D721Med (cell line): ENCODE results near the gene MAP3K1.

ENCODE experiments used
- DNase-seq: peaks from one replicate; pipeline ENCODE4 v3.0.0; 2011; ENCODE audit warnings: low spot score; ENCODE audit not compliant: insufficient read length
- FAIRE-seq: peaks from 2 replicates; lab custom pipeline; 2011; peaks lifted over from hg19 to GRCh38; lab: Jason Lieb, UNC
- TF ChIP-seq, protein P1 (sequence below): IDR thresholded peaks from 2 replicates; pipeline ENCODE4 v1.5.1; 2012; ENCODE audit warnings: mild to moderate bottlenecking, control low read depth; ENCODE audit not compliant: insufficient read depth; ENCODE audit errors: missing control alignments

MAP3K1 gene

DNA sequence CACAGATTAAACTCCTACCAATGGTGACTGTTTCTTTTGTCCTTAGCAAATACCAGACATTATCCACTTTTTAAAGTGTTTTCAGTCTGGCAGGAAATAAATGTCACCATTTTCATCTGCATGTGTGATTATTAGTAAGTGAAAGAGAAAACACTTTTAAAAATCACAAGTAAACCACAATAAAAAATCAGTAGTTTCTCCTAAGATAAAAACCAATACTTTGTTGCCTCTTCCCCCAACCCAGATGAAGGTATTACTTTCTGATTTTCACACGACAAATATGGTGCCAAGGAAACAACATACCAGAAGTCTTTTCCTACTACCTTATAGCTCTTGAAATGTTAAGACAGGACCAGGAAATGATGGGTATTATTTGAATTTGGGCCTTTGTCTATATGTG, 11.5 kb upstream of the MAP3K1 start:
- FAIRE-seq: no peak
- no peak for DNase-seq
- TF ChIP-seq, protein P1, sequence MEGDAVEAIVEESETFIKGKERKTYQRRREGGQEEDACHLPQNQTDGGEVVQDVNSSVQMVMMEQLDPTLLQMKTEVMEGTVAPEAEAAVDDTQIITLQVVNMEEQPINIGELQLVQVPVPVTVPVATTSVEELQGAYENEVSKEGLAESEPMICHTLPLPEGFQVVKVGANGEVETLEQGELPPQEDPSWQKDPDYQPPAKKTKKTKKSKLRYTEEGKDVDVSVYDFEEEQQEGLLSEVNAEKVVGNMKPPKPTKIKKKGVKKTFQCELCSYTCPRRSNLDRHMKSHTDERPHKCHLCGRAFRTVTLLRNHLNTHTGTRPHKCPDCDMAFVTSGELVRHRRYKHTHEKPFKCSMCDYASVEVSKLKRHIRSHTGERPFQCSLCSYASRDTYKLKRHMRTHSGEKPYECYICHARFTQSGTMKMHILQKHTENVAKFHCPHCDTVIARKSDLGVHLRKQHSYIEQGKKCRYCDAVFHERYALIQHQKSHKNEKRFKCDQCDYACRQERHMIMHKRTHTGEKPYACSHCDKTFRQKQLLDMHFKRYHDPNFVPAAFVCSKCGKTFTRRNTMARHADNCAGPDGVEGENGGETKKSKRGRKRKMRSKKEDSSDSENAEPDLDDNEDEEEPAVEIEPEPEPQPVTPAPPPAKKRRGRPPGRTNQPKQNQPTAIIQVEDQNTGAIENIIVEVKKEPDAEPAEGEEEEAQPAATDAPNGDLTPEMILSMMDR: no peak

DNA sequence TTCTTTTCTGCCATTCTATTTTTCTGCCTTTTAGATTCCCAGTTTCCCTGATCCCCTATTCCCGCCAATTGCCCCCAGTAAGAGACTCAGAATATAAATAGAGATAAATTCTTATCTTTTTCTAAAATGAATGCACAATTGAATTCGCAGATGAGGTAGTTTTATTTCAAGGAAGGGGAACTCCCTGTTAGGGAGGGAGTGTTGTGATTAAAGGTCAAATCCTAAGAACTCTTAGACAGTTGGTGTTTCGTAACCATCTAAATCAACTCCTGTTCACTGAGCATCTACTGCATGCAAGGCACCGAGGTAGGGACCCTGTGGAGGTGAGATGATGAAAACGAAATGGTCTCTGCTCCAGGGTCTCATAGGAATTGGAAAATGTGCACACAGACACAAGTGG, 7.7 kb upstream of the MAP3K1 start:
- DNase-seq (no peak), FAIRE-seq (no peak)
- TF ChIP-seq, protein P1: no peak

DNA sequence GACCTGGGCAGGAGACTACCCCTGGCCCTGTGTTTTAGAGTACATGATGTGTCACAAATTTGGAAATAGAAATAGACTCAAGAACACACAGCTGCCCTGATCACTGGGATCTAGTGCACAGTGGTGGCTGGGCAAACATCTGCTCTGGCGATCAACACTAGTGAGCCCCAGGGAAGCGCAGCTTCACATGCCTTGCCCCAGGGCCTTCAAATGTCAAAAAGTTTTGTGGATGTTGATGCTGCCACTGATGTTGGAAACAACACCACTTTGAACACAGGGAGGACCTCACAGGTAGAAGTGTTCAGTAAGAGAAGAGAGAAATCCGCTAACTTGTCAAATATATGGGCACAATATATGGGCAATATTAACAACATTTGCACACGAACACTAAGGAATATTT, 7.1 kb upstream of the MAP3K1 start:
- TF ChIP-seq, protein P1: no peak
- FAIRE-seq (no peak), DNase-seq (no peak)

DNA sequence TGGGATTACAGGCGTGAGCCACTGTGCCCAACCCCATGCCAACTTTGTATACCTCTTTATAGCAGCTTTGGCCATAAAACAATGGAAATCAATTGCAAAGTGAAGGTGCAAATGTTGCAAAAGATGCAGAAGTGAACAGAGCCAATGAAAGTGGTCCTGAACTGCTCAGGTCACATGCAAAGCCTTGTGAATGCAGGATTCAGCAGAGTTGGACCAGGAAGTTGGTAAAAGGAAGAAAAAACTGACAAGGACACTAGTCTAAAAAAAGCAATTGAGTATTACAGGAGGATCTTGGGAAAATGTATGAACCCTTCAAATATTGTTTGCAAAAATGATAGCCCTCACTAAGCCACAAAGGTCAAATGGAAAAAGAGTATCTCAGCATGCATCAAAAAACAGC, 4.5 kb upstream of the MAP3K1 start:
- FAIRE-seq (no peak), DNase-seq (no peak)
- TF ChIP-seq, protein P1: no peak

DNA sequence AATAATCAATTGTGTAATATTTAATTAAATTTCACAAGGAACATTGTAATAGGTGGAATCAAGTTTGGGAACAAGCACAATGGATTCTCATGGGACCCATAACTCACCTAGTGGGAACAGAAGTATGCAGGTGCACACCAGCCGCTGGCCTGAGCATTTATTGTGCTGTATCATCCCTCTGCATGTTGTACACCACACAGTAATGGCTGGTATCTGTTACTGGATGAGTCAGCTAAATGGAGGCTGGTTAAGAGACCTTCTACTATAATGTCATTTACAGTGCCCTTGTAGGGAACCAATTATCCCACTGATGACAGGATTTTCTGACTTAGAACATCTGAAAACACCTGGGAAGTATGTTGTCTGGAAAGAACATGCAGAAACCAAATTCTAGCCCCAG, 3.2 kb upstream of the MAP3K1 start:
- no peak for DNase-seq
- TF ChIP-seq, protein P1: no peak
- FAIRE-seq: no peak

DNA sequence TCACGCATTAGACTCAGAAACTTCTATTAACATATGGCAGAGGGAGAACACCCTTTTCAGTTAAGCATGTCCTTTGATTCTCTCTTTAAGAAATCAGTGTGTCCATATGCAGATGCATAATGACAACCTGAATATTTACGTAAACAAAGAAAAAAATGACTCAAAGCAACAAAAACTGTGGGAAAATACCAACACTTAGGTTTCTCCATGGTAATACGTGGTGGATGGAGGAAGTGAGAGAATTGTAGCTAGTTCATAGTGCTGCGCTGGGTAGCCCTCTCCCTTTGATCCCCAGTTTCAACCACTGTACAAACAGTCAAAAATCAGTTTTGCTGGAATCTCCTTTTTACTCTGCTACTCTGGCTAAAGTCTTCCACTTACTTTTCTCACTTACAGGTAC, 2.0 kb upstream of the MAP3K1 start:
- no peak for FAIRE-seq
- DNase-seq: no peak
- TF ChIP-seq, protein P1: no peak

DNA sequence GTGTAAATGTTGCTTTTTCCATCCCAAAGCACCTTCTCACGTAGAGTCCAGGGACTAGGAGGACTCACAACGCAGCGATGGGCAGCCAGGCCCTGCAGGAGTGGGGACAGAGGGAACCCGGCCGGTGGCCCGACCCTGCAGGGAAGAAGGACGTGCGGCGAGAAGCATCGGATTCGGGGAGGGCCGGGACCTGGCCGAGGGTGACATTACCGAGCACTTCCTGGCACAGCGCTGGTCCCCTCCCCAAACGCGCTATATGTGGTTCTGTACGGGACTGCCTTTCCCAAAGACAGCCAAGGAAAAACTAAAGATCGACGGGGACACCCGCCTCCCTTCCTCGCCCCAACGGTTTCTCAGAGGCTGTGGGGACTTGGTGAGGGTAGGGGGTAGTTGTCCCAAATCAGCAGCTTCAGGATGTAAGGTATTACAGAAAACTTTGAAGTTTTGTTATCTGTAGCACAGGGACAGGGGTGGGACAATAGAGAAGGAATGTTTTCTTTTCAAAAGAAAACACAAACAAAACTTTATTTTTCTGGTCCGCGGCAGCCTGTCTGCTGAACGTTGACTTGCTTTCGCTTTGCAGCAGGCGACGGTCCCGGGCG, 887 bp upstream of the MAP3K1 start:
- TF ChIP-seq, protein P1: no peak
- FAIRE-seq (no peak), DNase-seq (no peak)
